HFF-Myc (cell line): ENCODE data around the gene TUBB4A.

Experiments used
- DNase-seq: peaks from one replicate; pipeline ENCODE4 v3.0.0-alpha.2; 2011; ENCODE audit warnings: low read depth; ENCODE audit errors: extremely low read depth
- H3K4me3 ChIP-seq: replicated peaks from 2 replicates; pipeline ENCODE4 v1.5.1; 2011; ENCODE audit warnings: low read depth, mild to moderate bottlenecking, control low read depth, low read length
- TF ChIP-seq, protein P1 (sequence below): IDR thresholded peaks from 2 replicates; pipeline ENCODE4 v1.5.1; 2012; ENCODE audit warnings: mild to moderate bottlenecking, low read depth, low read length, control low read depth; ENCODE audit errors: missing control alignments

Gene TUBB4A

DNA sequence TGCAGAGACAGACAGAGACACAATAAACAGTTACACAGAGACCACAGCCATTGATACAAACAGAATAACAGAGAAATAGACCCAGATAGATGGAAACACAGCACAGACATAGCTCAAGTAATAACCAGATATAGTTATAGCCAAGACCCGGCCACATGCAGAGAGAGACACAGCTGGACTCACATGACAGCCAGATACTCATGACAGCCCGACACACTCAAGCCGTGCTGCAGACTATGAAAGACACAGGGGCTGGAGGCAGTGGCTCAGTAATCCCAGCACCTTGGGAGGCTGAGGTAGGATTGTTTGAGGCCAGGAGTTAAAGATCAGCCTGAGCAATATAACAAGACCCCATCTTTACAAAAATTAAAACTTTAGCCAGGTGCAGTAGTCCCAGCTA, 18.9 kb downstream of the TUBB4A start:
- TF ChIP-seq, protein P1, sequence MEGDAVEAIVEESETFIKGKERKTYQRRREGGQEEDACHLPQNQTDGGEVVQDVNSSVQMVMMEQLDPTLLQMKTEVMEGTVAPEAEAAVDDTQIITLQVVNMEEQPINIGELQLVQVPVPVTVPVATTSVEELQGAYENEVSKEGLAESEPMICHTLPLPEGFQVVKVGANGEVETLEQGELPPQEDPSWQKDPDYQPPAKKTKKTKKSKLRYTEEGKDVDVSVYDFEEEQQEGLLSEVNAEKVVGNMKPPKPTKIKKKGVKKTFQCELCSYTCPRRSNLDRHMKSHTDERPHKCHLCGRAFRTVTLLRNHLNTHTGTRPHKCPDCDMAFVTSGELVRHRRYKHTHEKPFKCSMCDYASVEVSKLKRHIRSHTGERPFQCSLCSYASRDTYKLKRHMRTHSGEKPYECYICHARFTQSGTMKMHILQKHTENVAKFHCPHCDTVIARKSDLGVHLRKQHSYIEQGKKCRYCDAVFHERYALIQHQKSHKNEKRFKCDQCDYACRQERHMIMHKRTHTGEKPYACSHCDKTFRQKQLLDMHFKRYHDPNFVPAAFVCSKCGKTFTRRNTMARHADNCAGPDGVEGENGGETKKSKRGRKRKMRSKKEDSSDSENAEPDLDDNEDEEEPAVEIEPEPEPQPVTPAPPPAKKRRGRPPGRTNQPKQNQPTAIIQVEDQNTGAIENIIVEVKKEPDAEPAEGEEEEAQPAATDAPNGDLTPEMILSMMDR, result no peak
- H3K4me3 ChIP-seq, result no peak overlapping the region
- DNase-seq, result no peak

DNA sequence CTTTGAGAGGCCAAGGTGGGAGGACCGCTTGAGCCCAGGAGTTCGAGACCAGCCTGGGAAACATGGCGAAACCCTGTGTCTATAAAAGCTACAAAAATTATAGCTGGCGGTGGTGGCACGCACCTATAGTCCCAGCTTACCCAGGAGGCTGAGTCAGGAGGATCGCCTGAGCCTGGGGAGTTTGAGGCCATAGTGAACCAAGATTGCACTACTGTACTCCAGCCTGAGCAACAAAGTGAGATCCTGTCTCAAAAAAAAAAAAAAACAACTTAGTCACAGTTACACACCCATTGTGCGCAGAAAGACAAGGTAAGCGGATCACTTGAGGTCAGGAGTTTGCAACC, 19.8 kb downstream of the TUBB4A start:
- DNase-seq, result no peak
- TF ChIP-seq, protein P1, result no peak
- H3K4me3 ChIP-seq, result no peak overlapping the region

DNA sequence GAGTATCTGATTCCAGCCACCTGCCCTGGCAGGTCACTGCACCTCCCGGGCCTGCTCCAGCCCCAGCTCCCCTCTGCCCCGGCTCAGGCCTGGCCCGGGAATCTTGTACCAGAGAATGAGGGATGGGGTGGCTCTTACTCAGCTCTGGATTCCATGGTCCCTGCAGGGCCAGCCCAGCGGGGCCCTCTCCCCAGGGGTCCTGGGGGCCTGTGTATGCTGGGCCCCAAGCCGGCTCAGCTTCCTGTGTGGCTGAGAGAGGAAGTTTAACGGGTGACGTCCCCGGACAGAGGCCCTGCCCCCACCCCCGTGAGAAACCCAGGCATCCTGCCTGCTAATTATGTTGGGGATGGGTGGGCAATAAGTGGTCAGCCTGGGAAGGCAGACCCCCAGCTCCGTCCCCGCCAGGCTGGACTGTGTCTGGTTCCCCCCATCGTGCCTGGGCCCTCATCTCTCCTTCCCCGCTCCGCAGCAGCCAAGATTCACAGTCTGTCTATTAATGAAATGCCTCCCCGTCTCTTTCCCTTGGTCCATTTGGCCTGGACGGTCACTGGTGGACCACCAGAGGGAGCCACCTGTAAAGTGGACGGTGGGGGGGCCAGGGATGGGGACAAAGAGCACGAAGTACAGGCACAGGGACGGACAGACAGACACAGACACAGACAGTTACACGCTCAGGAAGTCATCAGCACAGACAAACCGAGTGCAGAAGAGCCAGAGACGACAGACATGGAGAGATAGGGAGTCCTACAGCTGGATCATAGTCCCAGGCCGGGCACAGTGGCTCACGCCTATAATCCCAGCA, 20.4 kb downstream of the TUBB4A start, which contains the start of gene DENND1C:
DENND1C (minus strand) TSS at position 247 of the 802 bp plus-strand sequence; CDS start at position 155, 92 bp downstream.
- H3K4me3 ChIP-seq, result no peak within 1 kb of the TSS
- TF ChIP-seq, protein P1, result peak; percentile 67
- DNase-seq, result no peak

DNA sequence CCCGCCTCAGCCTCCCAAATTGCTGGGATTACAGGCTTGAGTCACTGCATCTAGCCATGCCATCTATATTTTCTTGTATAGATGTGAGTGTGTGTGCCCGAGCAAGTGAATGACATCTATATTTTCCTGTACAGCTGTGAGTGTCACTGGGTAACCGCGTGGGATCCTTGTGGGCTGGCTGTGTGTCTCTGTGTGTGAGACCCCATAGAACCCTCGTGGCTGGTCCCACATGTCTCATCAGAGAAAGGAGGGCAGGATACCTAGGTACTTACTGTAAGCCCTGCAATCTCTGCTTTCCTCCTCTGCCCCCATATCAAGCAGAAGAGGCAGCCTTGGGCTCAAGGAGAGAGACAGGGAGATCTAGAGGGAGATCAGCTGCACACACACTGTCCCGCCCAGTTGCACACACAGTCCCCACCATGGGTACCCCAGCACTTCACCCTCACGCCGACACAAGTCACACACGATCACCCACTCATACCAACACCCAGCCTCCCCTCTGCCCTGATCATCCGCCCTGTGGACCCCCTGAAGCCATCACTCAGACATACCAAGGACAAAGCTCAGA, 21.2 kb downstream of the TUBB4A start:
- no peak overlapping the region for H3K4me3 ChIP-seq
- TF ChIP-seq, protein P1, result no peak
- DNase-seq, result no peak

DNA sequence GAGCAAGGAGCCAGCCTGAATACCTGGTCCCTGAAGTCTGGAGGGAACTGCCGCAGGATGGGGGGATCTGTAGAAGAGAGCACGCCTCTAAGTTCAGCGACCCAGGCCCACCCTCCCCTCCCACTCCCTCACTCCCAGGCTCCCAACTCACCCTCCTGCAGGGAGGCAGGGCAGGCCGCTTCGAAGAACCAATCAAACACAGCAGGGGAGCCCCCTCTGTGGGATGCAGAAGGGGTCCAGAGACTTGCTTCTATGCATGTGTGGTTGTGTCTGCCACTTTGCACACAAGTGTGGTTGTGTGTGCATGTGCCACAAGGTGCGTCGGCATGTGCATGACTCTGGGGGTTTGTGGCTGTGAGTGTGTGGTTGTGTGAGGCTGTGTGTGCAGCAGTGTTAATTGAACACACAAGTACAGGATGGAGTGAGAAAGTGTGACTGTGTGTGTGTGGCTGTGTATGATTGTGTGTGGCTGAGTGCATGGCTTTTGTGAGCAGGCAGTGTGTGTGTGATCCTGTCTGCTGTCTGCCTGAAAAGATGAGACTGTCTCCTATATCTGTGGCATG, 22.2 kb downstream of the TUBB4A start:
- TF ChIP-seq, protein P1, result no peak
- no peak for DNase-seq
- H3K4me3 ChIP-seq, result no peak overlapping the region

DNA sequence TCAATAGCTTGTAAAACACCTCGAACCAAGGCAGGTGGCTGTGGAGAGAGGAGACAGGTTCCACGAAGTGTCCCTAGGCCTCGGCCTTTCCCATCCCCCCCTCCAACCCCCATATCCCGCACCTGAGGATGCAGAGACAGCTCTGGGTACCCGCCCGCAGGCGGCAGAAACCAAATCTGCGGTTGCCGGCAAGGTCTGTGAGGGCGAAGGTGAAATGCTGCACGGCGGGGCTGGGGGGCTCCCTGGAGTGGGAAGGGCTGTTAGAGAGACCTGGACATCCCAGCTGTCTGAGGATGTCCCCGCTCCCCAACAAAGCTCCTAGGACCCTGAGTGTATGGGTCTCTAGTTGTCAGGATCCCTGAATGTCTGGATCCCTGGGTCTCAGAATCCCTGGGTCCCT, 23.3 kb downstream of the TUBB4A start:
- TF ChIP-seq, protein P1, result no peak
- no peak for DNase-seq
- no peak overlapping the region for H3K4me3 ChIP-seq
